HL-60 (cell line): Measurements from ENCODE around the gene SERPINE1.

Experiments
- GABPA ChIP-seq: IDR thresholded peaks from 2 replicates; pipeline ENCODE4 v1.6.1; 2012; ENCODE audit warnings: low read depth
- POLR2AphosphoS5 ChIP-seq: IDR thresholded peaks from 2 replicates; pipeline ENCODE4 v1.6.1; 2012; ENCODE audit warnings: low read depth
- SPI1 ChIP-seq: IDR thresholded peaks from 2 replicates; pipeline ENCODE4 v1.6.1; 2012; ENCODE audit warnings: low read depth, mild to moderate bottlenecking, borderline replicate concordance
- TF ChIP-seq, protein P1 (sequence below): IDR thresholded peaks from one replicate; pipeline ENCODE4 v1.5.1; 2011; ENCODE audit warnings: low read length, control low read depth, inconsistent platforms; ENCODE audit not compliant: insufficient read depth
- TF ChIP-seq, protein P2 (sequence below): IDR thresholded peaks from 2 replicates; pipeline ENCODE4 v1.6.1; 2012; ENCODE audit warnings: low read depth; ENCODE audit not compliant: insufficient replicate concordance

DNA sequence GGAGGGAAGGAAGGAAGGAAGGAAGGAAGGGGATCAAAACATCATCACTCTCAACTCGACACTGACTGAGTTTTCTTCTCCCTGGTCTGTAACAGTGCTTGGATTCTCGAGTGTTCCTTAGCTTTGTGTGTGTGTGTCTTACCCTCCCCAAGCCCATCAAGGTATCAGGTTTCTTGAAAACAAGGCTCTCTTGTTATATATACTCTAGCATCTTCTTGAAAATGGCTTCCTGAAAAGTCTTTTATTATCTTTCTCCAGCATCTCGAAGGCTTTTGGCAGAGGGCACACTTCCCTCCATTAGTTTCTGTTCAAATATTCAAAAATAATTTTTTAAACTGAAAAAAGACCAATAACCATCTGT is 13.4 kb downstream of the SERPINE1 start:
- TF ChIP-seq, protein P1, sequence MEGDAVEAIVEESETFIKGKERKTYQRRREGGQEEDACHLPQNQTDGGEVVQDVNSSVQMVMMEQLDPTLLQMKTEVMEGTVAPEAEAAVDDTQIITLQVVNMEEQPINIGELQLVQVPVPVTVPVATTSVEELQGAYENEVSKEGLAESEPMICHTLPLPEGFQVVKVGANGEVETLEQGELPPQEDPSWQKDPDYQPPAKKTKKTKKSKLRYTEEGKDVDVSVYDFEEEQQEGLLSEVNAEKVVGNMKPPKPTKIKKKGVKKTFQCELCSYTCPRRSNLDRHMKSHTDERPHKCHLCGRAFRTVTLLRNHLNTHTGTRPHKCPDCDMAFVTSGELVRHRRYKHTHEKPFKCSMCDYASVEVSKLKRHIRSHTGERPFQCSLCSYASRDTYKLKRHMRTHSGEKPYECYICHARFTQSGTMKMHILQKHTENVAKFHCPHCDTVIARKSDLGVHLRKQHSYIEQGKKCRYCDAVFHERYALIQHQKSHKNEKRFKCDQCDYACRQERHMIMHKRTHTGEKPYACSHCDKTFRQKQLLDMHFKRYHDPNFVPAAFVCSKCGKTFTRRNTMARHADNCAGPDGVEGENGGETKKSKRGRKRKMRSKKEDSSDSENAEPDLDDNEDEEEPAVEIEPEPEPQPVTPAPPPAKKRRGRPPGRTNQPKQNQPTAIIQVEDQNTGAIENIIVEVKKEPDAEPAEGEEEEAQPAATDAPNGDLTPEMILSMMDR: no peak
- no peak for TF ChIP-seq POLR2AphosphoS5
- no peak for TF ChIP-seq GABPA
- TF ChIP-seq, protein P2, sequence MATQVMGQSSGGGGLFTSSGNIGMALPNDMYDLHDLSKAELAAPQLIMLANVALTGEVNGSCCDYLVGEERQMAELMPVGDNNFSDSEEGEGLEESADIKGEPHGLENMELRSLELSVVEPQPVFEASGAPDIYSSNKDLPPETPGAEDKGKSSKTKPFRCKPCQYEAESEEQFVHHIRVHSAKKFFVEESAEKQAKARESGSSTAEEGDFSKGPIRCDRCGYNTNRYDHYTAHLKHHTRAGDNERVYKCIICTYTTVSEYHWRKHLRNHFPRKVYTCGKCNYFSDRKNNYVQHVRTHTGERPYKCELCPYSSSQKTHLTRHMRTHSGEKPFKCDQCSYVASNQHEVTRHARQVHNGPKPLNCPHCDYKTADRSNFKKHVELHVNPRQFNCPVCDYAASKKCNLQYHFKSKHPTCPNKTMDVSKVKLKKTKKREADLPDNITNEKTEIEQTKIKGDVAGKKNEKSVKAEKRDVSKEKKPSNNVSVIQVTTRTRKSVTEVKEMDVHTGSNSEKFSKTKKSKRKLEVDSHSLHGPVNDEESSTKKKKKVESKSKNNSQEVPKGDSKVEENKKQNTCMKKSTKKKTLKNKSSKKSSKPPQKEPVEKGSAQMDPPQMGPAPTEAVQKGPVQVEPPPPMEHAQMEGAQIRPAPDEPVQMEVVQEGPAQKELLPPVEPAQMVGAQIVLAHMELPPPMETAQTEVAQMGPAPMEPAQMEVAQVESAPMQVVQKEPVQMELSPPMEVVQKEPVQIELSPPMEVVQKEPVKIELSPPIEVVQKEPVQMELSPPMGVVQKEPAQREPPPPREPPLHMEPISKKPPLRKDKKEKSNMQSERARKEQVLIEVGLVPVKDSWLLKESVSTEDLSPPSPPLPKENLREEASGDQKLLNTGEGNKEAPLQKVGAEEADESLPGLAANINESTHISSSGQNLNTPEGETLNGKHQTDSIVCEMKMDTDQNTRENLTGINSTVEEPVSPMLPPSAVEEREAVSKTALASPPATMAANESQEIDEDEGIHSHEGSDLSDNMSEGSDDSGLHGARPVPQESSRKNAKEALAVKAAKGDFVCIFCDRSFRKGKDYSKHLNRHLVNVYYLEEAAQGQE: no peak
- no peak for TF ChIP-seq SPI1
